HT-29 (cell line): ENCODE results near the gene SPATA13. TPM values are rescaled to one million over a fixed set of nuclear protein-coding genes. Genes with fewer than 3 reads are reported as not detected.

ENCODE experiments used
- DNase-seq: peaks from one replicate; pipeline ENCODE4 v3.0.0-alpha.2; 2015; ENCODE audit warnings: low spot score
- total RNA-seq: library from RNA; depleted of rRNA; stranded (reverse); fragments of >200 nt; shearing (Covaris generic); gene quantifications from 2 replicates; pipeline ENCODE4 v1.2.3, GENCODE V29; 2014

The SPATA13 gene
- total RNA-seq, 1 experiment from 2014 or later: 52.5 TPM

- DNase-seq: no peak
Measured at GRCh38 chr13:24141333-24141910, 19.1 kb upstream of the SPATA13 start.

- DNase-seq: no peak
Measured at GRCh38 chr13:24142453-24142852, 18.1 kb upstream of the SPATA13 start.

GRCh38 chr13:24142886-24143285, 17.6 kb upstream of the SPATA13 start:
- no peak for DNase-seq

- DNase-seq: no peak
Measured at GRCh38 chr13:24145240-24145639, 15.3 kb upstream of the SPATA13 start.

GRCh38 chr13:24145674-24146073, 14.8 kb upstream of the SPATA13 start:
- DNase-seq: no peak

GRCh38 chr13:24146961-24147569, 13.5 kb upstream of the SPATA13 start:
- no peak for DNase-seq

GRCh38 chr13:24147570-24147963, 13.0 kb upstream of the SPATA13 start:
- DNase-seq: no peak

GRCh38 chr13:24148414-24149235, 11.9 kb upstream of the SPATA13 start:
- peak; percentile 99 for DNase-seq

GRCh38 chr13:24149246-24150032, 11.1 kb upstream of the SPATA13 start:
- no peak for DNase-seq

GRCh38 chr13:24150572-24150971, 9.9 kb upstream of the SPATA13 start:
- no peak for DNase-seq

GRCh38 chr13:24151864-24152263, 8.7 kb upstream of the SPATA13 start:
- no peak for DNase-seq

GRCh38 chr13:24152292-24153214, 8.0 kb upstream of the SPATA13 start:
- no peak for DNase-seq

GRCh38 chr13:24153347-24153746, 7.2 kb upstream of the SPATA13 start:
- no peak for DNase-seq

GRCh38 chr13:24153979-24154701, 6.4 kb upstream of the SPATA13 start:
- DNase-seq: no peak

GRCh38 chr13:24159357-24159756, 1.2 kb upstream of the SPATA13 start:
- DNase-seq: no peak

GRCh38 chr13:24161010-24161775, 673 bp downstream of the SPATA13 start:
- DNase-seq: peak; percentile 89

- peak; percentile 90 for DNase-seq
Measured at GRCh38 chr13:24161980-24162525, 1.5 kb downstream of the SPATA13 start.

- no peak for DNase-seq
Measured at GRCh38 chr13:24162604-24163003, 2.1 kb downstream of the SPATA13 start.

- DNase-seq: no peak
Measured at GRCh38 chr13:24165746-24166145, 5.2 kb downstream of the SPATA13 start.
